Neural crest cell (in vitro differentiated cells): ENCODE results near the gene GDF10. TPM values are rescaled to one million over a fixed set of nuclear protein-coding genes. Genes with fewer than 3 reads are reported as not detected.

Source experiments
- DNase-seq: peaks from one replicate; pipeline ENCODE4 v3.0.0; 2021; ENCODE audit warnings: low read depth, mixed read lengths, low spot score
- H3K27ac Mint-ChIP-seq: one replicate; pipeline ENCODE4 v1.8.0; 2021; ENCODE audit warnings: mild to moderate bottlenecking, mixed read lengths; ENCODE audit not compliant: unreplicated experiment
- H3K27me3 Mint-ChIP-seq: 2 replicates; pipeline ENCODE4 v1.8.0; 2021; ENCODE audit warnings: low read depth, mild to moderate bottlenecking, mixed read lengths
- H3K36me3 Mint-ChIP-seq: 2 replicates; pipeline ENCODE4 v1.8.0; 2021; ENCODE audit warnings: low read depth, mild to moderate bottlenecking, mixed read lengths
- H3K4me1 Mint-ChIP-seq: 2 replicates; pipeline ENCODE4 v1.8.0; 2021; ENCODE audit warnings: mixed read lengths
- H3K4me3 Mint-ChIP-seq: one replicate; pipeline ENCODE4 v1.8.0; 2021; ENCODE audit warnings: mild to moderate bottlenecking, mixed read lengths
- H3K9me3 Mint-ChIP-seq: 2 replicates; pipeline ENCODE4 v1.8.0; 2021; ENCODE audit warnings: mixed read lengths
- total RNA-seq: library from RNA; stranded (reverse); gene quantifications from 2 replicates; pipeline ENCODE4 v1.2.1, GENCODE V29; 2021
- TF ChIP-seq, protein P1 (sequence below): fragments of 200-600 bp; sonication (generic); conservative IDR thresholded peaks from 2 replicates; pipeline ENCODE4 v1.5.0; 2021; ENCODE audit warnings: antibody characterized with exemption, mild to moderate bottlenecking

The GDF10 gene
- total RNA-seq, 1 donor from 2014 or later: 2.9 TPM

DNA sequence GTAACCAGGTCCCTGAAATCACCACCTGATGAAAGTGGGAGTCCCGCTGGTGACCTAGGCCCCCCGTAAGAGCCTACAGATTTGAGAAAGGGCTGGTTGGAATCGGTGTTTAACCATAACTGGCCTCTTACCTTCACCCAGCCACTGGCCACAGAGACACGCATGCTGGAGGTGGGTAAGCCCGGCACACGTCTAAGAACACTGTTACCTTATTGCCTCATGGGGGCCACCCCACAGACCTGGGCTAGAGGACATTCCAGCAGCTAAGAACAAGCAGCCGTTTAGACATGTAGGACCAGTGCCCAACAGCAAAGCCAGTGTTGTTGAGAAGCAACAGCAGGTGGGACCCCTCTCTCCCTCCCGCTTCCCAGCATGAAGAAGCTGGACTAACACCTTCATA lies 19.8 kb downstream of the GDF10 start:
- Mint-ChIP-seq H3K4me1 (peaks cover 7% of the 10 kb centered on the region), H3K27me3 (no peaks in the 10 kb centered on the region), H3K9me3 (peaks cover 2% of the 10 kb centered on the region), H3K4me3 (no peak overlapping the region), H3K36me3 (no peaks in the 10 kb centered on the region), H3K27ac (no peak overlapping the region)
- DNase-seq: no peak
- TF ChIP-seq, protein P1, sequence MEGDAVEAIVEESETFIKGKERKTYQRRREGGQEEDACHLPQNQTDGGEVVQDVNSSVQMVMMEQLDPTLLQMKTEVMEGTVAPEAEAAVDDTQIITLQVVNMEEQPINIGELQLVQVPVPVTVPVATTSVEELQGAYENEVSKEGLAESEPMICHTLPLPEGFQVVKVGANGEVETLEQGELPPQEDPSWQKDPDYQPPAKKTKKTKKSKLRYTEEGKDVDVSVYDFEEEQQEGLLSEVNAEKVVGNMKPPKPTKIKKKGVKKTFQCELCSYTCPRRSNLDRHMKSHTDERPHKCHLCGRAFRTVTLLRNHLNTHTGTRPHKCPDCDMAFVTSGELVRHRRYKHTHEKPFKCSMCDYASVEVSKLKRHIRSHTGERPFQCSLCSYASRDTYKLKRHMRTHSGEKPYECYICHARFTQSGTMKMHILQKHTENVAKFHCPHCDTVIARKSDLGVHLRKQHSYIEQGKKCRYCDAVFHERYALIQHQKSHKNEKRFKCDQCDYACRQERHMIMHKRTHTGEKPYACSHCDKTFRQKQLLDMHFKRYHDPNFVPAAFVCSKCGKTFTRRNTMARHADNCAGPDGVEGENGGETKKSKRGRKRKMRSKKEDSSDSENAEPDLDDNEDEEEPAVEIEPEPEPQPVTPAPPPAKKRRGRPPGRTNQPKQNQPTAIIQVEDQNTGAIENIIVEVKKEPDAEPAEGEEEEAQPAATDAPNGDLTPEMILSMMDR: no peak

DNA sequence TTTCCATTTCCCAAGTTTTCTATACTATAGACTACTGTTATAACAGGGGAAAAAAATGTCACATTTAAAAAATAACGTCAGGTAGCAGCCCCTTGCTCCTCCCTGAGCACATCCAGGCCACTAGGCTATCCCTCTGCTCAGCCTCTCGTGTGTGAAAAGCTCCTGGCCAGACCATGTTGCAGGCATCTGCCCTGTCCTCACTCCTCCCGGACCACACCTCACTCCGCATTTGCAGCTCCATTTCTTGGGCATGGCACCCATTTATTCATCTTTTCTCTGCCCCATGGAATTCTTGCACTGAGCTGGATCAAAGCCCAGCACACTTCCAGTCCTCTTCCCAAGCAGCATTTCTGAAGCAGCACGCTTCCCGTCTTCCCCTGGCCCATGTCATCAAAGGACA lies 20.8 kb downstream of the GDF10 start:
- Mint-ChIP-seq H3K36me3 (no peaks in the 10 kb centered on the region), H3K4me3 (no peak overlapping the region), H3K27ac (no peak overlapping the region), H3K9me3 (peaks cover 2% of the 10 kb centered on the region), H3K27me3 (no peaks in the 10 kb centered on the region), H3K4me1 (peaks cover 6% of the 10 kb centered on the region)
- TF ChIP-seq, protein P1: no peak
- no peak for DNase-seq

DNA sequence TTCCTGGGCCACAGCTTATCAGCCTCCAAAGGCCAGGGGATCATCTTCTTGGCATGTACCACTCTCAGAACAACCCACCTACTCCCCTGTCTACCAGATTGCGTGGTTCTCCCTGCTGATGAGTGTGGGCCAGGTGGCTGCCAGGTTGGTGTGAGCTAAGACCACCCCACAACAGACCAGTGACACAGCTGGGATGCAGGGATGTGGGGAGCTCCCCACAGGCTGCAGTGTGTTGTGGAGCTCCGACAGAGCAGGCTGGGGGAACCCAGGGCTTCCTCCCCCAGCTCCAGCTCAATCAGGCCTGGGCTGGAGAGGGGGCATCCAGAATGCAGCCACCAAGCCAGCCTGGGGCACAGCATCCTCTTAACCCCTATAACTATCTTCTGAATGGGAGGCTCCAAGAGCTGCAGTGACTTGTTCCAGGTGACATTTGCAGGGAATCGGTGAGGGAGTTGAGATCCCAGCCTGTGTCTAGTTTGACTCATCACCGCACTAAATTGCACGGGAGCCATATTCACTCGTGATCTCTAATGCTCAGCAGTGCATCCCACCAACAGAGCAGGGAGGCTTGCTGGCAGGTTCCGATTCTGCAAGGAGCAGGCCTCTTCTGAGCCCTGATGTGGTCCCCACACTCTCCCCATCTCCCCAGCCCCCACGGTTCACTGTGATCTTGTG lies 21.7 kb downstream of the GDF10 start:
- Mint-ChIP-seq H3K36me3 (no peaks in the 10 kb centered on the region), H3K9me3 (peaks cover 2% of the 10 kb centered on the region), H3K4me1 (peaks cover 7% of the 10 kb centered on the region), H3K4me3 (no peak overlapping the region), H3K27ac (no peak overlapping the region), H3K27me3 (no peaks in the 10 kb centered on the region)
- no peak for DNase-seq
- TF ChIP-seq, protein P1: no peak

DNA sequence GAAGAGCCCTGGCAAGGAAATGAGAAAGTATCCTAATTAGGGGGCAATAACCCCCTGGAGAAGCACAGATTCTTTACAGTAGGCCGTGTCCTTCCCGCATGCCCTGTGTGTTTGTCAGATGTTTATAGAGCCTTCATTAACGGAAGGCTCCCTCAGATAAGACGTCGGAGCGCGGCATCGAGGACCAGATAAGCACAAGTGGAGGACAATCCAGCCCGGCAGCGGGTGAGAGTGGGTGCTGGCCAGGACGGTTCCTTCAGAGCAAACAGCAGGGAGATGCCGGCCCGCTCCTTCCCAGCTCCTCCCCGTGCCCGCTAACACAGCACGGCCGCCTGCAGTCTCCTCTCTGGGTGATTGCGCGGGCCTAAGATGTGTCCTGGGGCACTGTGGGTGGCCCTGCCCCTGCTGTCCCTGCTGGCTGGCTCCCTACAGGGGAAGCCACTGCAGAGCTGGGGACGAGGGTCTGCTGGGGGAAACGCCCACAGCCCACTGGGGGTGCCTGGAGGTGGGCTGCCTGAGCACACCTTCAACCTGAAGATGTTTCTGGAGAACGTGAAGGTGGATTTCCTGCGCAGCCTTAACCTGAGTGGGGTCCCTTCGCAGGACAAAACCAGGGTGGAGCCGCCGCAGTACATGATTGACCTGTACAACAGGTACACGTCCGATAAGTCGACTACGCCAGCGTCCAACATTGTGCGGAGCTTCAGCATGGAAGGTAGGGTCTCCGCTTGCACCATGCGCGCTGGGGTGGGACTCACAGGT lies 22.5 kb downstream of the GDF10 start, which contains the start of gene GDF2:
Gene GDF2 (plus strand): TSS at position 155 of the 762 bp plus-strand sequence. CDS start 215 bp downstream, at position 370.
- Mint-ChIP-seq H3K4me1 (peaks cover 7% of the 10 kb centered on the region), H3K9me3 (peaks cover 2% of the 10 kb centered on the region), H3K36me3 (no peaks in the 10 kb centered on the region), H3K27ac (peak within 1 kb of the TSS; percentile 22), H3K4me3 (no peak within 1 kb of the TSS), H3K27me3 (no peaks in the 10 kb centered on the region)
- no peak for DNase-seq
- TF ChIP-seq, protein P1: no peak

DNA sequence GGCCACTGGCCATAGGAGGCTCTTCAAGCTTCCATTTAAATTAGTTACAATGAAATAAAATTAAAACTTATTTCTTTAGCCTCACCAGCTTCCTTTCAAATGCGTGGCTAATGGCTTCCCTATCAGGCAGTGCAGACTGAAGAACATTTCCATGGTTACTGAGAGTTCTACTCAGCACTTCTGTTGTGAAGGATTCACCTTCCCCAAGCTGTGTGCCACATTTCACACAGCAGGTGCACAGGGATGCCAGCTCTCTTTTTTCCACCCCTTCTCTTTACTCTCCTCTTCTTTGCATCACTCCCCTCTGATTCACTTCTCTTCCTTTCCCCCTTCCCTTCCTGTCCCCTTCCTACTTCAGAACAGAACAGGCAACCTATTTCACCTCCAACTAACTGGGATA lies 23.1 kb downstream of the GDF10 start:
- no peaks in the 10 kb centered on the region for H3K27me3 Mint-ChIP-seq
- TF ChIP-seq, protein P1: no peak
- H3K36me3 Mint-ChIP-seq: no peaks in the 10 kb centered on the region
- H3K27ac Mint-ChIP-seq: no peak overlapping the region
- DNase-seq: no peak
- H3K4me3 Mint-ChIP-seq: no peak overlapping the region
- peaks cover 2% of the 10 kb centered on the region for H3K9me3 Mint-ChIP-seq
- H3K4me1 Mint-ChIP-seq: peaks cover 7% of the 10 kb centered on the region
